Stimulated activated CD4-positive, alpha-beta T cell treated with anti-CD3 and anti-CD28 coated beads, Interleukin-12 subunit alpha, Interleukin-12 subunit beta, amount 100 ng/mL, for 48 hours (primary cell): Measurements from ENCODE around the gene MEP1A.
"Not testable (repeated sequence)": the region's sequence is repeated elsewhere in the genome, so short reads cannot be mapped to it uniquely, and the experiment has no call there.

Experiments
- DNase-seq, 3 donors: peaks; one replicate each; pipeline ENCODE4 v3.0.0-alpha.2; 2020; ENCODE audit warnings: low read depth in 2 of 3, low spot score in 1 of 3

The MEP1A gene

GRCh38 chr6:46793138-46793537 is at the start of gene MEP1A:
Gene MEP1A, plus strand, starts transcription at chr6:46793389. Its CDS starts 10 bp downstream, at chr6:46793399.
- DNase-seq, result no peak

- DNase-seq, result no peak
Observed at GRCh38 chr6:46743425-46744158, 49.6 kb upstream of the MEP1A start.

GRCh38 chr6:46744159-46744725 is 48.9 kb upstream of the MEP1A start:
- not testable (repeated sequence) for DNase-seq

GRCh38 chr6:46745973-46746372 is 47.2 kb upstream of the MEP1A start:
- DNase-seq, result no peak

- DNase-seq, result no peak
Observed at GRCh38 chr6:46746696-46747095, 46.5 kb upstream of the MEP1A start, which contains the start of gene ANKRD66. Gene ANKRD66, plus strand, starts transcription at chr6:46746933. Its CDS starts 5,016 bp downstream, at chr6:46751949.

- DNase-seq, result no peak
Observed at GRCh38 chr6:46748940-46749503, 44.2 kb upstream of the MEP1A start.

GRCh38 chr6:46749731-46750130 is 43.5 kb upstream of the MEP1A start:
- no peak for DNase-seq

DNA sequence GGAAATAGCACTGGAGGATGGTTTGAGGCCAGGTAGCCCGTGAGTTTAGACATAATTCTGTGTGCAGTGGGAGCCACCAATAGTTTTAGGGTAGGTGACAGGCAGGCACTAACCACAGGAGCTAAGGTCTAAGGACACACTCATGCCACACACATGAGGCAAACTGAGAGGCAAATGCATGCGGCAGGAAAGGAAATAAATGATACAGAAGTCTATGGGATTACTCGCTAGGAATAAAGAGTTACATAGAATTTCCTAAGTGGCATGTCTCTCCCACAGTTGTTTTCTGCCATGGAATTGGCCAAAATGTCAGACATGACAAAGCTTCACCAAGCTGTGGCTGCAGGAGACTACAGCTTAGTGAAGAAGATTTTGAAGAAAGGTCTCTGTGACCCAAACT is 41.5 kb upstream of the MEP1A start:
- DNase-seq, result no peak

GRCh38 chr6:46755865-46756264 is 37.3 kb upstream of the MEP1A start:
- no peak for DNase-seq

DNA sequence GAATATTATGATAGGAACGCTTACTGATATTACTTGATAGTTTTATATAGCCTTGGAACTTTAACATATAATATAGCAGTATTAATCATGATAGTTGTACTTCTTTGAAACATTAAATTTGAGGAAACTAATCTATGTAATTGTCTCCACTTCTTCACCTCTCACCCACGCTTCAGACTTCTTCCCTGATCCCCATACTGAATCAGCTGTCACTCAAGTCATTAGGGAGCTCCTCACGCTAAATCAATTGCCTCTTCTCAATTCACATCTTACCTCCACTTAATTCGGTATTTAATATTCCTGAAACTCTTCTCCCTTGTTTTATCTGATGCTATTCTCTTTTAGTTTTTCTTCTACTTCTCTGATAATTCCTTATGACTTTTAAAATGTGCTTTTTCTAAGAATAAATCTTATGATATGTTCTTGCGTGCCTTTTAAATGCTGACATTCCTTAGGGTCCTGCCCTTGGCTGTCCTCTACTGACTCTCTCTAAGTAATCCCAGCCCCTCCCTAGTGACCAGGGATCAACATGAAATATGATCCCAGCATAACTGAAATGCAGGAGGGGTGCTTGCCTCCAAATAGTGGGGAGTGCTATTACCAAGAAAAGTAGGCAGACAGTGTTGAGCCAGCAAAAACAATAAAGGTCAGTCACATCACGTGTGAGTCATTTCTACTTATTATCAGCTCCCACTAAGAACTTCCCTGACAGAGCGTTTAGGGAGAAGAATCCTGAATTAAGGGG is 36.5 kb upstream of the MEP1A start:
- no peak for DNase-seq

DNA sequence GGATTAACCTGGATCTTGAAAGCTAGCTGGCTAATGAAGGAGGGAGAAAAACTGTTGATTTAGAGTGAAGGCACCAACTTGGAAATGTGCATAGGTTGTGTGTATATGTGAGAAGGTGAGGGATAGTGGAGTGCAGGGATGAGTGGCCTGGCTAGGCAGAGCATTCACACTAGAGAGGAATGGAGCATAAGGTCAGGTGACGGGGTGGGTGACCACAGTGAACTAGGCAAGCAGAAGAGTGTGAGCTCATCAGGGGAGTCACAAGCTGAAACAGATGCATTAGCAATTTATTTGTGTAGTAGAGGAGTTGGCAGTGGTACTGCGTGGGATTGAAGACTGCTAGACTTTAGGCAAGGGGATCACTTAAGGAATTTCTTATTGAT is 36.0 kb upstream of the MEP1A start:
- DNase-seq, result no peak

DNA sequence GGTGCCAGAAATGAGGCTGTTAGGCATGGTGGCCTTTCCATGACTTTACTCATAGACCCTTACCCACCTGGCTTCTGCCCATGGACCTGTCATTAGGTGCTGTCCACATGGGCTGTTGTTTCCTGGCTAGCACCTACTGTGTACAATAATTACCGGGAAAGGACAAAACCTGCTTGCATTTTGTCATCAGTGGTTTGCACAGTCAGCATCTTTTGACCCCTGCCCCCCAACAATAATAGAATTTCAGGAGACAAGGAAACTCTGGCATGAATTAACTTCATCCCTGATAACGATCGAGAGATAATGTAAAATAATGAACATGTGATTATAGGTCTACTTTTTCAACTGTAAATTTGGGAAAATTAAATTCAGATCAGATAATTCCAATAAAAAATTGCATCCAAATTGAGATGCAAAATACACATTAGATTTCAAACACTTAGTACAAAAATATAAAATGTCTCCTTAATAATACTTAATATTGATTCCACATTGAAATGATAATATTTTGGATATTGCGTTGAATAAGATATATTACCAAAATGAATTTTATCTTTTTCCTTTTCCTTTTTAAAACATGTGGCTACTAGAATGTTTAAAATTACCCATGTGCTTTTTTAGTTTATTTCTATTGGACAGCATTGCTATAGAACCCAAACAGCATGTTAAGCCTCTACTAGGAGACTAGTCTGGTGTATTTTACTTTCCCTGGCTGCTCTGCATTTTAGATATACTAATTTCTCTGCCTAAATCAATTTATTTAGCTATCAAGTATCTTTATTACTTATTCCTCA is 34.0 kb upstream of the MEP1A start:
- no peak for DNase-seq

GRCh38 chr6:46760925-46761324 is 32.3 kb upstream of the MEP1A start:
- no peak for DNase-seq

- DNase-seq, result no peak
Observed at GRCh38 chr6:46763466-46763865, 29.7 kb upstream of the MEP1A start.

GRCh38 chr6:46764280-46764679 is 28.9 kb upstream of the MEP1A start:
- not testable (repeated sequence) for DNase-seq

- no peak for DNase-seq
Observed at GRCh38 chr6:46764961-46765360, 28.2 kb upstream of the MEP1A start.

GRCh38 chr6:46772016-46772415 is 21.2 kb upstream of the MEP1A start:
- no peak for DNase-seq

DNA sequence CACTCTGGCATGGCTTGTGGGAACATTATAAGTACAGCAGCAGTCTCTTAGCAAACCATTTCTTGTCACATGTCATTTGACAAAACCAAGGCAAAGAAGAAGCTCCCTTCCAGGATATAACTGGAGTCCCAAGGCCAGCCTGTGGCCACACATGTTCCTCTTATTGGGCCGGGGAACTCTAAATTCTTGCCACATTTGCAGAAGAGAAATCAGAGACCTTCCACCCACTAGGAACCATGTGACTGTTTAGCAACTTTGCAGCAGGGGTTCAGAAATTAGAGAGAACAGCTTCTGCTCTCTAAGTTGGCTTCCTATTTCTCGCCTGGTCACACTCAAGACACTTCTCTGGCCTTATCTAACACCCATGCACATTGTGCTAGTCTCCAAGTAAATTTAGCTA is 20.4 kb upstream of the MEP1A start:
- DNase-seq, result no peak

DNA sequence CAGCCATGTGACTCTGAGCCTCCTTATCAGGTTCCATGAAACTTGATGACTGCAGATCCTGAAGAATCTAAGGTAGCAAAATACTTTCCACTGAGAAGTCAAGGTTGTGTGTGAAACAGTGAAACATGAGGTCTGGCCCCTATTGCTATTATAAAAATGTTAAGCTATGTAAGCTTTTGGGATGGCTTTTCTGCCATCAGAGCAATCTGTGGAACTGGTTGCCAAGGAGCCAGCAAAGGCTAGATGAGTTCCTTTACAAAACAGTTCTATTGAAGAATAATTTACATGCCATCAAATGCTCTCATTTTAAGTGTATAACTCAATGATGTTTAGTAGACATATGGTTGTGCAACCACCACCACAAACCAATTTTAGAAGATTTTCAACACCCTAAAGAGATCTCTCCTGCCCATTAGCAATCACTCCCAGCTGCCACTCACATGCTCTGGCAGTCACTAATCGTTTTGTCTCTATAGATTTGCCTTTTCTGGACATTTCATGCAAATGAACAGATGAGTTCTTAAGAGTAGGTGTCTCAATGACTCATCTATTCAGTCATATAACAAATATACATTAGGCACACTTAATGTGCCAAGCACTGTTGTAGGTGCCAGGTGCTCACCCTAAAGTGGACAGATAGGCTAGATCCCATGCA is 19.9 kb upstream of the MEP1A start:
- DNase-seq, result no peak

GRCh38 chr6:46774736-46775135 is 18.5 kb upstream of the MEP1A start:
- not testable (repeated sequence) for DNase-seq
